OCI-LY7 (cell line): Measurements from ENCODE around the gene CILP2. TPM values are rescaled to one million over a fixed set of nuclear protein-coding genes. Genes with fewer than 3 reads are reported as not detected.

Source experiments
- BruUV-seq: library from RNA; stranded (reverse); fragments of 400-500 nt; replicated peaks from 2 replicates; lab custom pipeline; 2021; lab: Mats Ljungman, UMichigan
- CTCF ChIA-PET: fragments of 300-600 bp; sonication (Branson Sonifier 250); formaldehyde crosslinking; loops from one replicate; lab custom pipeline; 2022; ENCODE audit warnings: antibody characterized with exemption; ENCODE audit not compliant: unreplicated experiment; lab: Charles Lee
- POLR2A ChIA-PET: fragments of 300-600 bp; sonication (Branson Sonifier 250); formaldehyde crosslinking; loops from one replicate; lab custom pipeline; 2022; ENCODE audit warnings: antibody characterized with exemption; lab: Charles Lee
- DNase-seq: peaks from one replicate; pipeline ENCODE4 v3.0.0-alpha.2; 2015; ENCODE audit warnings: low spot score
- H2AFZ ChIP-seq: fragments of 200-600 bp; sonication (generic), shearing (Covaris generic); 2 replicates; pipeline ENCODE4 v1.6.1; 2014; ENCODE audit warnings: mild to moderate bottlenecking, antibody characterized with exemption, low read length, moderate library complexity
- H3K27ac ChIP-seq: fragments of 200-600 bp; sonication (generic); 2 replicates; pipeline ENCODE4 v1.5.1; 2014; ENCODE audit warnings: mixed run types, low read depth, mild to moderate bottlenecking, moderate library complexity, low read length, inconsistent platforms; ENCODE audit not compliant: poor library complexity, severe bottlenecking
- H3K36me3 ChIP-seq: fragments of 200-600 bp; sonication (generic); 2 replicates; pipeline ENCODE4 v1.6.1; 2014; ENCODE audit warnings: mild to moderate bottlenecking, antibody characterized with exemption, low read length, moderate library complexity, mixed read lengths; ENCODE audit not compliant: insufficient read depth
- H3K4me1 ChIP-seq: fragments of 200-600 bp; sonication (generic); 2 replicates; pipeline ENCODE4 v1.5.1; 2014; ENCODE audit warnings: mild to moderate bottlenecking, low read length; ENCODE audit not compliant: insufficient read depth, poor library complexity, severe bottlenecking
- H3K4me2 ChIP-seq: fragments of 200-600 bp; sonication (generic); 2 replicates; pipeline ENCODE4 v1.6.1; 2014; ENCODE audit warnings: mild to moderate bottlenecking, low read length
- H3K4me3 ChIP-seq: fragments of 200-600 bp; sonication (generic); 2 replicates; pipeline ENCODE4 v1.5.1; 2014; ENCODE audit warnings: mild to moderate bottlenecking, low read depth, low read length; ENCODE audit not compliant: poor library complexity, severe bottlenecking
- H3K79me2 ChIP-seq: fragments of 200-600 bp; sonication (generic); 2 replicates; pipeline ENCODE4 v1.6.1; 2016; ENCODE audit warnings: low read depth, mild to moderate bottlenecking, low read length, moderate library complexity, mixed read lengths; ENCODE audit not compliant: insufficient read depth
- H3K9me2 ChIP-seq: fragments of 200-600 bp; sonication (generic); 2 replicates; pipeline ENCODE4 v1.6.1; 2016; ENCODE audit warnings: mild to moderate bottlenecking, low read length, mixed read lengths; ENCODE audit not compliant: insufficient read depth
- H3K9me3 ChIP-seq: fragments of 200-600 bp; sonication (generic); 2 replicates; pipeline ENCODE4 v1.6.1; 2014; ENCODE audit warnings: mild to moderate bottlenecking, mixed run types, low read length, mixed read lengths
- H4K20me1 ChIP-seq: fragments of 200-600 bp; sonication (generic); 2 replicates; pipeline ENCODE4 v1.6.1; 2014; ENCODE audit warnings: mild to moderate bottlenecking, antibody characterized with exemption, low read length, moderate library complexity, mixed read lengths; ENCODE audit not compliant: insufficient read depth
- EZH2phosphoT487 ChIP-seq: fragments of 200-600 bp; sonication (generic); IDR thresholded peaks from 2 replicates; pipeline ENCODE4 v1.6.1; 2018; ENCODE audit warnings: low read depth, borderline replicate concordance, mild to moderate bottlenecking, mixed run types, antibody characterized with exemption, low read length, moderate library complexity, mixed read lengths
- intact Hi-C: fragments of 100-400 bp; cut with micrococcal nuclease; formaldehyde crosslinking; loops from one replicate; pipeline ENCODE4 v1.10.0; 2022; ENCODE audit not compliant: unreplicated experiment
- total RNA-seq, 2 experiments: library from RNA; depleted of rRNA in 1 of 2; stranded (reverse); fragments of >200 nt in 1 of 2; shearing (Covaris generic) in 1 of 2; gene quantifications; 2 replicates each; pipeline ENCODE4 v1.2.3, GENCODE V29; 2014 to 2022
- TF ChIP-seq, protein P1 (sequence below): fragments of 200-600 bp; sonication (generic); conservative IDR thresholded peaks from 2 replicates; pipeline ENCODE4 v1.5.1; 2014; ENCODE audit warnings: mild to moderate bottlenecking, antibody characterized with exemption, low read length, moderate library complexity, mixed read lengths

Gene CILP2
- total RNA-seq, 2 experiments from 2014 or later = 0.19 to 0.51 TPM

DNA sequence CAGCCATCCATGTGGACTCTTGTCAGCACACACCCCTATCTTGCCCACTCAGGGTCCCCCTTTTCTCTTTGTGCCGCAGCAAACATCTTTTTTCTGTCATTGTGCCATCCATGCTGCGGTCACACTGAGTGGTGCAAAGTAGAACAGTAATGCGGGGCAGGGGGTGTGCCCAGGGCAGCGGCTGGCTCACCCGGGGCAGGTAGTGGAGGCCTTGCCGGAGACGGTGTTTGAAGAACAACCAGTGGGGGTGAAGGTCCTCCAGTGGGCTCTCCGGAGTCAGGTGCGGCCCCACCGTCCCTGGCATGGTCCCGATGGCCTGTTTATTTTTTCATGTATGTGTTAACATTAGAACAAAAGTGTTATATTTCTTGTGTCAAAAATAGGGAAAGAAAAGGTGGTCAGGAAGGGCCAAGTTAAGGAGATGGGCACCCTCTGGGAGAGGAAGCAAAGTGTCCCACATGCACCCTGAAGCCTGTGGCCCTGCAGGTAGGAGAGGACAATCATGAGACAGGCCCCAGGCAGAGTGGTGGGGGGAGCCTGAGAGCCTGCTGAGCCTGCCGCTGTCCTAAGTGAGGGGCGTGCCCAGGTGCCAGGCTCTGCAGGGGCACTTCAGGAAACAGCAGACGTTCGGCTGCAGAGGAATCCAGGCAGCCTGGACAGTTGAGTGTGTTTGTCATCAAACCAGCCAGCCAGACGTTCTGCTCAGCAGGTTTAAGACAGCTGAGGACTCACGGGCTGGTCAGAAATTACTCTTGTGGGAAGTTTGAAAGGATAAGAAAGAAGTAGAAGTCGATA lies 35.1 kb upstream of the CILP2 start:
- Histone ChIP-seq H3K36me3 (peaks cover 98% of the 10 kb centered on the region), H3K9me3 (no peaks in the 10 kb centered on the region), H3K27ac (no peak overlapping the region), H3K9me2 (no peaks in the 10 kb centered on the region), H4K20me1 (no peaks in the 10 kb centered on the region), H2AFZ (no peak overlapping the region), H3K4me1 (peaks cover 10% of the 10 kb centered on the region), H3K4me2 (no peak overlapping the region), H3K79me2 (no peaks in the 10 kb centered on the region), H3K4me3 (no peak overlapping the region)
- TF ChIP-seq, protein P1, sequence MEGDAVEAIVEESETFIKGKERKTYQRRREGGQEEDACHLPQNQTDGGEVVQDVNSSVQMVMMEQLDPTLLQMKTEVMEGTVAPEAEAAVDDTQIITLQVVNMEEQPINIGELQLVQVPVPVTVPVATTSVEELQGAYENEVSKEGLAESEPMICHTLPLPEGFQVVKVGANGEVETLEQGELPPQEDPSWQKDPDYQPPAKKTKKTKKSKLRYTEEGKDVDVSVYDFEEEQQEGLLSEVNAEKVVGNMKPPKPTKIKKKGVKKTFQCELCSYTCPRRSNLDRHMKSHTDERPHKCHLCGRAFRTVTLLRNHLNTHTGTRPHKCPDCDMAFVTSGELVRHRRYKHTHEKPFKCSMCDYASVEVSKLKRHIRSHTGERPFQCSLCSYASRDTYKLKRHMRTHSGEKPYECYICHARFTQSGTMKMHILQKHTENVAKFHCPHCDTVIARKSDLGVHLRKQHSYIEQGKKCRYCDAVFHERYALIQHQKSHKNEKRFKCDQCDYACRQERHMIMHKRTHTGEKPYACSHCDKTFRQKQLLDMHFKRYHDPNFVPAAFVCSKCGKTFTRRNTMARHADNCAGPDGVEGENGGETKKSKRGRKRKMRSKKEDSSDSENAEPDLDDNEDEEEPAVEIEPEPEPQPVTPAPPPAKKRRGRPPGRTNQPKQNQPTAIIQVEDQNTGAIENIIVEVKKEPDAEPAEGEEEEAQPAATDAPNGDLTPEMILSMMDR = no peak
- no peak for TF ChIP-seq EZH2phosphoT487
- ChIA-PET POLR2A (no interaction called here), CTCF (no interaction called here)
- DNase-seq = no peak
- intact Hi-C loops = no loop called here
- no TSS peak for BruUV-seq

DNA sequence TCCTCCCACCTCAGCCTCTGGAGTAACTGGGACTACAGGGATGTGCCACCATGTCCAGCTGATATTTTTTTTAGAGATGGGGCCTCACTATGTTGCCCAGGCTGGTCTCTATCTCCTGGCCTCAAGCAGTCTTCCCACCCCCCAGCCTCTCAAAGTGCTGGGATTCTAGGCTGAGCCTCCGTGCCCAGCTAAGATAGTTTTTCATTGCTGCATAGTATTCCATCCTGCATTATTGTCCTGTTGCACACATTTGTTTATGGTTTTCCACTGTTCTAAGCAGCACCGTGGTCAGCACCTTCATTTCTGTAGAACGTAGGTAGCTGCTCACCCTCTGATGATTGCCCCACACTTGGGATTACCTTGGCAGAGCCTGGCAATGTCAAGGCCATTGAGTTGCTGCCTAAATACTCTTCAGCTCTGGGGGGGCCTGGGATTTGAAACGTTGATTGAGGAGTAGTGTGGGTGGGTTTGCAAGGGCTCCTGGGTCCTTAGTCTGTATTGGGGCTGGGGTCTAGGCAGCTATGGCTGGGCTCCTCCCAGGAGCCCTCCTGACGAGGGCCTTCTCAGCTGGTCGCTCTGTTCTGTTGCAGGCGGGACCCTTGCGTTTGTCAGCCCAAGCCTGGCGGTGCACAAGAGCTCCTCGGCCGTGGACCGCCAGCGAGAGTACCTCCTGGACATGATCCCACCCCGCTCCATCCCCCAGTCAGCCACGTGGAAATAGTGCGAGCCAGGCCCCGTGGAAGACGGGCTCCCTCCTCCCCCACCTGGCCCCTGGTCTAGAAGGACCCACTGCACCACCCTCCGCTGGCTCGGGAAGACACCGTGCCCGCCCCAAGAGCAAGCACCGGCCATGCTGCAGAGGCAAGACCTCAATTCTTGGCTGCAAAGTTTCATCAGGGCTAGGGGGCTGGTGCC lies 33.1 kb upstream of the CILP2 start:
- no peaks in the 10 kb centered on the region for H3K79me2 ChIP-seq
- ChIA-PET CTCF (interaction anchor here (0.6 kb wide), 1 partner anchor 139 kb away, joined by 3 read pairs; no protein-coding TSS in a partner anchor), POLR2A (no interaction called here)
- H2AFZ ChIP-seq = no peak overlapping the region
- TF ChIP-seq EZH2phosphoT487 = no peak
- TF ChIP-seq, protein P1 = no peak
- no TSS peak for BruUV-seq
- intact Hi-C loops = no loop called here
- no peak overlapping the region for H3K27ac ChIP-seq
- peaks cover 80% of the 10 kb centered on the region for H3K36me3 ChIP-seq
- H4K20me1 ChIP-seq = no peaks in the 10 kb centered on the region
- H3K4me2 ChIP-seq = no peak overlapping the region
- H3K9me2 ChIP-seq = no peaks in the 10 kb centered on the region
- H3K4me1 ChIP-seq = peaks cover 10% of the 10 kb centered on the region
- no peak overlapping the region for H3K4me3 ChIP-seq
- DNase-seq = no peak
- H3K9me3 ChIP-seq = no peaks in the 10 kb centered on the region
